GM21423 (cell line): Measurements from ENCODE around the gene EVL.
A peak's percentile ranks its signal among the peaks of the same experiment; 100 is the strongest.
"Not testable (repeated sequence)": the region's sequence is repeated elsewhere in the genome, so short reads cannot be mapped to it uniquely, and the experiment has no call there.

Experiments used
- ATAC-seq: cut with Tn5 transposase; IDR thresholded peaks from one replicate; pipeline ENCODE4 v1.9.1; 2021; ENCODE audit warnings: mild to moderate bottlenecking, moderate library complexity; ENCODE audit not compliant: unreplicated experiment

Gene EVL

DNA sequence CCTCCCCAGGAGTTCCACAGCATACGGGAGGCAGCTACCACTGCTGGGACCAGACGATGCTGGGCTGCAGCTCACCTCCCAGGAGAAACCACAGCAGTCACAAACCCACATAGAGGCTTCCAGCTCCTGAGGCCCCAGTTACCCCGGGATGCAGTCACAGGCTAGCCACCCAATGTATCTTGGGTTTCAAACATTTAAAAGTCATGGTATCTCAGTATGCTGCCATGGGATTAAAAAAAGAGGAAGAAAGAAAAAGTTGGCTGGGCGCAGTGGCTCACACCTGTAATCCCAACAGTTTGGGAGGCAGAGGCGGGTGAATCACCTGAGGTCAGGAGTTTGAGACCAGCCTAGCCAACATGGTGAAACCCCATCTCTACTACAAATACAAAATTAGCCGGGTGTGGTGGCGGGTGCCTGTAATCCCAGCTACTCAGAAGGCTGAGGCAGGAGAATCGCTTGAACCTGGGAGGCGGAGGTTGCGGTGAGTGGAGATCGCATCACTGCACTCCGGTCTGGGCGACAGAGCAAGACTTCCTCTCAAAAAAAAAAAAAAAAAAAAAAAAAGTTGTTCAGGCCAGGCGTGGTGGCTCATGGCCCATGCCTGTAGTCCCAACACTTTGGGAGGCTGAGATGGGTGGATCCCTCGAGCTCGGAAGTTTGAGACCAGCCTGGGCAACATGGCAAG lies 92.5 kb downstream of the EVL start:
- ATAC-seq: not testable (repeated sequence)

DNA sequence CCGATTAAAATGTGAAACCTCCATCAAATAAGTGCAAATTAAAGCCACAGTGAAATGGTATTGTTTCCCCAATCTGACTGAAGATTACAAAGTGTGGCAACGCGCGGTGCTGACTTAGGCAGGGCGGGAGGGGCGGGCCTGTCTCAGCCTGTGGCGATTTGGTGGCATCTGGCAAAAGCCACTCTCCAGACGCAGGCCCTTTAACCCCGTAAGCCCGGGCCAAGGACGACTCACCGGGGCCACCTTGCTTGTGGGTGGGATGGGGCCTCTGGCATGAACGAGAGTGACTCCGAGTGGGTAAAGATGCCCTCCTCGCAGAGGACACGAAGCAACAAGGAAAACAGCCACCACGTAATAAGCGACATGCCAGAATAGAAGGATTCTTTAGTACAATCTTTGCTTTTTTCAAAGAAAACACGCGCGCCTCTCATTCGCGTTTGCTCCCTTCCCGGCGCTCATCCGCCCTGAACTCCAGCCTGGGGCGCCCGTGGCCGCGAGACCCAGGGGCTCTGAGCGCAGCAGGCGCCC lies 93.4 kb downstream of the EVL start:
- no peak for ATAC-seq

DNA sequence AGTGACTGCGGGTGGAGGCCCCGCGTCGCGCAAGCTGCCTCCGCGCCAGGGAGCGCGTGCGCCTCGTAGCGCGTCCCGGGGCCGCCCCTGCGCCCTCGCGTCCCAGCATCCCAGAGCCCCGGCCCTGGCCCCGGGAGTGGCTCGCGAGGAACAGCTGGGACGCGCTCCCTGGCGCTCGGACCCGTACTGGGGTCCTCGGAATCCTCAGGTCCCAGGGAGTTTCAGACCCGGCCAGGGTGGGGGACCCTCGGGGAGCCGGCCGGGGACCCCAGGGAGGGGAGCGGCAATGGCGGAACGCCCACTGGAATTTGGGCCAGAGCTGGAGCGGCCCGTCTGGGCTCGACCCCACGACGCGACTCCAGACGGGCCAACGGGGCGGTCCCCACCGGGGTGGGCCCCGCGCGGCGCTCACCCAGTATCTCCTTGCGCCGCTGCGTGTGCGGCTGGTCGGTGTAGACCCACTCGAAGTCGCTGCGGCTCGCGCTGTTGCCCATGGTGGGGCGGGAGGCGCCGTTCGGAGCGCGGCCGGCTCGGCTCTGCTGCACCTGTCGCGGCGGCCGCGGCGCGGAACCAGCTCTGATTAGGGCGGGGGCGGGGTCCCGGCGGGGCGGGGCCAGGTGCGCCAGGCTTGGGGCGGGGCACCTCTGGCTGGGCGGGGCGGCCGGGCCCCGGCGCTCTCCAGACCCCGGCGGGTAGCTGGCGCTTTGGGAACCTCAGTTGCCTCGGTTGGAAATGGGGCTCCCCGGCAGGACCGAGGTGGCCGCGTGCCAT lies 94.1 kb downstream of the EVL start, which contains the start of gene DEGS2:
Gene DEGS2 (minus strand): TSS at position 552 of the 771 bp plus-strand sequence. CDS start 58 bp downstream, at position 494.
- peak; percentile 54 for ATAC-seq

DNA sequence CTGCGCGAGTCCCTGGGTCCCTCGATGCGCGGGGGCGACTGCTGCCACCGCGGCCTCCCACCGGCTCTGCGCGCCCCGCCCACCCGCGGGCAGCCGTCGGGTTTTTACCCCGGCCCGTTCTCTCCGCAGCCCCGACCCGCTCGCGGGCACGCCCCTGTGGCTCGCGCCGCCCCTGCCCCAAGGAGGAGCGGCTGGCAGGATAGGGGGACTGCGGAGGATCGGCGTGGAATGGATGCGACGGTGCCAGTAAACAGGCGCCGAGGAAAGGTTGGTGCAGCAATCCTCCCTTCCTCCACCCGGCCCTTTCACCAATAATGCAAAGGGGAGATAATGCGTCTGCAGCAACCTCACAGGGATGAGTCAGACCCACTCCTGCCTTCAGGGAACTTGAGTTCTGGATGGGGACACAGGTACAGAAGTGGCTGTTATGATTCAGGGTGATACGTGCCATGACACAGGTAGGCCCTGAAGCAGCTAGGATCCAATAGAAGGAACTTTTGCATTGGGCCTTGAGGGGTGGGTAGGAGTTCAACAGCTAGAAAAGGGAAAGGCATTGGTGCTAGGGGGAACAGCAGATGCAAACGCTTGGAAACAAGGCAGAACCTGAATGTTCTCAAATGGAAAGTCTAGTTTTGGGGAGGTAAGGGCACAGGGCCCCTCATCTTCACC lies 94.8 kb downstream of the EVL start:
- ATAC-seq: no peak

DNA sequence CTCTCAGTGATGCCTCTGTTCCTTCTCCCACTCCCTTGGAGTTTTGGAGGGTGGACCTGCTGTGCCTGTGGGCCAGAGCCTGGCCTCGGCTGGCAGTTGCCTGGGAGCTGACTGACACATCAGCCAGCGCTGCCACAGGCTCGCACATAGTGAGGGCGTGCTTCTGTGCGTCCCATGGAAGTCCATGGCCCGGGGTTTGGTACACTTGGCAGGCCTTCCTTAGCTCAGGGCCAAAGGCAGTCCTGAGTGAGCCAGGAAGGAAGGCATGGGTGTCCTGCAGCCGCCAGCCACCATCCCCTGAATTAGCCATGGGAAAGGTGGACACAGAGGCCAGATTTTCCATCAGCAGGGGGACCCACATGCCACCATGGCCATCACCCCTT lies 95.3 kb downstream of the EVL start:
- ATAC-seq: no peak

DNA sequence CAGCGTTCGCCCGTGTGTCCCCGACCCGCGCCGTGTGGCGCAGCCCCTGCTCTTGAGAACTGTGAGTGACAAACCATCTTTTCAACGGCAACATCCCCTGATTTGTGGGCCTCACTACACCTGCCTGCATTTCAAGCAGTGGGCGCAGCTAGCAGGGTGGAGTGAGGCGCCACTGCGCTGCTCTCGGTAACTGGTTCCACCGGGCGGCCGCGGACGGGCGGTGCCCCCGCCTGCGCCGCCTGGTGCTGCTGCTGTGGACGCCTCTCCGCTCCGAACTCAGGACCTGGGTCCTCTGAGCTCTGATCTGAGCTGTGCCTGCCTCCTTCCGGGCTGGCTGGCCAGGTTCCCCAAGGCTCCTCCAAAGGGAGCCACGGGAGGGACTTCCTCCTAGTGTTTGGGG lies 100.2 kb downstream of the EVL start:
- ATAC-seq: no peak

DNA sequence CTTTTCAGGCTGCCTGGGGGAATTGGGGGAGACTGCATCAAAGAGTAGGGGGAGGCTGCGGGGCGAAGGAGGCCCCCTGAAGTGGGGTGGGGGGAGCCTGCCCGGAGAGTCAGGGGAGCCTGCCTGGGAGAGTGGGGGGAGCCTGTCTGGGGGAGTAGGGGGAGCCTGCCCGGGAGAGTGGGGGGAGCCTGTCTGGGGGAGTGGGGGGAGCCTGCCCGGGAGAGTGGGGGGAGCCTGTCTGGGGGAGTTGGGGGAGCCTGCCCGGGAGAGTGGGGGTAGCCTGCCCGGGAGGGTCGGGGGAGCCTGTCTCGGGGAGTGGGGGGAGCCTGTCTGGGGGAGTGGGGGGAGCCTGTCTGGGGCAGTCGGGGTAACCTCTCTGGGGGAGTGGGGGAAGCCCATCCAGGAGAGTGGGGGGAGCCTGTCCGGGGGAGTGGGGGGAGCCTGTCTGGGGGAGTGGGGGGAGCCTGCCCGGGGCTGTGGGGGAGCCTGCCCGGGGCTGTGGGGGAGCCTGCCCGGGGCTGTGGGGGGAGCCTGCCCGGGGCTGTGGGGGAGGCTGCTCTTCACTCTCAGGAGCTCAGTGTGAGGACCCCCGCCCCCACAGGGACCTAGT lies 100.7 kb downstream of the EVL start:
- no peak for ATAC-seq

DNA sequence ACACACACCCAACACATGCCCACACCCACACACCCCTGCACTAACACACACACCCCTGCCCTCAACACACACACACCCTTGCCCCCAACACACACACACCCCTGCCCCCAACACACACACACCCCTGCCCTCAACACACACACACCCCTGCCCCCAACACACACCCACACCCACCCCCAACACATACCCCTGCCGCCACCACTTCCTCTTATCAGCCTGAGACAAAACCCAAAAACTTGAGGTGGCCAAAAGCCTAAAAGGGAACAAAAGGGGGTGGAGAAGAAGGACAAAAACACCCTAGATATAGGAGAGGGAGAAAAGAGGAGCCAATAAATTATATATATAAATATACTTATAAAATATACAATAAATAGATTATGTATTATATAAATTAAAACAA lies 103.3 kb downstream of the EVL start:
- no peak for ATAC-seq

DNA sequence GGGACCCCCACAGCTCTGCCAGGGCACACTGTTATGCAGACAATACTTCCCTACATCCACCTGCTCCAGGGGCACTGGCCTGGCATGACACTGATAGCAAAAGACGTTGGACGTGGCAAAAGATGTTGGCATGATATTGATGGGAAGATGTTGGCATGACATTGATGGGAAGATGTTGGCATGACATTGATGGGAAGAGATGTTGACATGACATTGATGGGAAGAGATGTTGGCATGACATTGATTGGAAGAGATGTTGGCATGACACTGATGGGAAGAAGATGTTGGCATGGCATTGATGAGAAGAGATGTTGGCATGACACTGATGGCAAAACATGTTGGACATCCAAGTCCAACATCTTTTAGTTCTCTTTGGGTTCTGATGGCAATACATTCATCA lies 105.7 kb downstream of the EVL start:
- no peak for ATAC-seq

DNA sequence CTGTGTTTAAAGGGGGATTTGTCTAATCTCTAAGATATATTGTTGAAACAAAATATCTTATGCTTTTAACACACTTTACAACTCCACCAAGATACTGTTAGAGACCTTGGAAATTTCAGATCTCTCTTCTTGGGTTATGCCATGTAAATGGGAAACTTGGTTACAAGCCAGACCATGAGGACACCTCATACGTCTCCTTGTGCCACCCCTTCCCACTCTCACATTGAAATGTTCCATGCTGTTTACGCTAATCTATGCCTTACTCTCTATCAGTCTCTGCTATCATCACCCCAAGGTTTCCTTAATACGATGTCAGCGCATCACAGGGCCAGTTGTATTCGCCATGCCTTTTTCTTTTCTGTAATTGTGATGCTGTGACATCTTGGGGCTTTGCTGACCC lies 107.6 kb downstream of the EVL start:
- no peak for ATAC-seq

DNA sequence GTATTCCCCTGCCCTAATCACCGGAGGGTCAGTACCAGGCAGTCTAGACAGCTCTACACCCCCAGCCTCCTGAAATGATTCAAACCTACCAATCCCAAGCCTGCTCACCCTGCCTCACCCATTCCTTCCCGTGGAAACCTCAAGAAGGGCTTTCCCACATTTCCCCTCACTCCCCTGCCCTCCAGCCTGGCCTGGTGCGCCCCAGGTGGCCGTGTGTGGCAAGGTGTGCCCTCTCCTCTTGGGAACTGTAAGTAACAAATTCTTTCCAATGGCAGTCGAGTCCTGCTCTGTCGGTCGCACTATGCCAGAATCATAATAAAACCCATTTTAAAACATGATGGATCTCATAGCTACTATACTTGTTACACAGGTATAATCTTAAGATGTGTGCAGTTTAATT lies 108.1 kb downstream of the EVL start:
- ATAC-seq: no peak

DNA sequence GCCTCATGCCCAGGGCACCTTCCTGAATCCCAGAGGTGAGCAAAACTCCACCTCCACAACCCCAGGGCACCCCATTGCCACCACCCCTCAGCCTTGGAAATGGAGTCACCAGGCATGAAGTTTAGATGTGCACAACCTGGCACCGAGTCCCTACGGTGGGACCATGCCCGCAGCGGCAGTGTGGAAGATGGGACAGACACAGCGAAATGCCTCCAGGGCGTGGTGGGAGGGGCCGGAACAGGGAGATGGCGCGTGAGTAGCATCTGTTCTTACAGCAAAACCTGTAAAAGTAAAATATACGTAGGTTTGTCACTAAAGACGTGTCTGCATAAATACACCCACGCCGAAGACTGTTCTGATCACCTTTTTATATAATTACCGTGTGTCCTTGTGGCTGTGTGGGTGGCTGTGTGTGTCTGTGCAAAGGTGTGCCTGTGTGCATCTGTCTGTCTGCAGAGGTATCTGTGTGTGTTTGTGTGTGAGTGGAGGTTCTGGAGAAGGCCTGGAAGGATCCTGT lies 111.6 kb downstream of the EVL start:
- ATAC-seq: no peak

DNA sequence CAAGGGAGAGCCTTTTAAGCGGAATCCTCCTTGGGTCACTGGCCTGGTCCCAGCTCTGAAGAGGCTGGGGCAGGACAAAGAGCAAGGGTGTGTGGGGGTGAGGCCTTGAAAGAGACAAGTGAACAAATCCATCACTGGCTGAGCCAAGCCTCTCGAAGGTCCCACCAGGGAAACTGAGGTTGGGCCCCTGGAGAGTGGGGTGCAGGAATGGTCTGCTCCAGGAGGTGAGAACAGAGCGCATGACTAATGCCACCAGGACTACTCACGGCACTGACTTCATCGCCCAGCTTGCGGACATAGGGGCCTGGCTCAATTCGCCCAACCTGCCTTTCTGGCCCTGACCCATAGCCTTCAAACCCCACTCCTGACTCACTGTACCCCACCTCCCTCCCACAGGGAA lies 113.5 kb downstream of the EVL start:
- ATAC-seq: no peak

DNA sequence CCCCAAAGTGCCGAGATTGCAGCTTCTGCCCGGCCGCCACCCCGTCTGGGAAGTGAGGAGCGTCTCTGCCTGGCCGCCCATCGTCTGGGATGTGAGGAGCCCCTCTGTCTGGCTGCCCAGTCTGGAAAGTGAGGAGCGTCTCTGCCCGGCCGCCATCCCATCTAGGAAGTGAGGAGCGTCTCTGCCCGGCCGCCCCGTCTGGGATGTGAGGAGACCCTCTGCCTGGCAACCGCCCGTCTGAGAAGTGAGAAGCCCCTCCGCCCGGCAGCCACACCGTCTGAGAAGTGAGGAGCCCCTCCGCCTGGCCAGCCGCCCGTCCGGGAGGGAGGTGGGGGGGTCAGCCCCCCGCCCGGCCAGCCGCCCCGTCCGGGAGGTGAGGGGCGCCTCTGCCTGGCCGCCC lies 115.4 kb downstream of the EVL start:
- ATAC-seq: not testable (repeated sequence)

DNA sequence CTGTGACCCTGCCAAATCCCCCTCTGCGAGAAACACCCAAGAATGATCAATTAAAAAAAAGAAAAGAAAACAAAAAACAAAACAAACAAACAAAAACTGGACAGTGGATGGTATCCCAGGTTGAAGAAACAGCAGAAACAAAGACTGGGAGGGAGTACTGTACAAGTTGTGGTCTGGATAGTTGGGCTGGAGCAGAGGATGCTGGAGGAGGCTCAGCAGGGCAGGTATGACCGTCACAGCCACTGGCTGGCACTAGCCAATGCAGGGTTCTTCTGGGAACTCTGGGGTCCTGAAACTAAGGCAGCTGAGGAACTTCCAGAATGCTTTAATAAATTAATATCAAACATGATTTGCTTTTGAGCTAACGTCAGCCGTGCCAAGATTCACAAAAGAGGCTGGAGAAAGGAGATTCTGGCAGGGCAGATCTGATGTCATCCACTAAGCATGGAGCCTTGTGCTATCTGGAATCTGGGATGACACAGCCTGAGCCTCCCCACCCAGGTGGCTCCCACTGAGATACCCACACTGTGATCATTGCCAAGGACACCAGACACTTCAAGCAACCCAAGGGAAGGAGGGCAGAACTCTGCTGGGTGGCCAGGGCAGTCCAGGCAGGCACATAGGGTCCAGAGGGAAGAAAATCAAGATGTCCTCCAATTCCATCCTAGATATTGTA lies 116.8 kb downstream of the EVL start:
- ATAC-seq: not testable (repeated sequence)

DNA sequence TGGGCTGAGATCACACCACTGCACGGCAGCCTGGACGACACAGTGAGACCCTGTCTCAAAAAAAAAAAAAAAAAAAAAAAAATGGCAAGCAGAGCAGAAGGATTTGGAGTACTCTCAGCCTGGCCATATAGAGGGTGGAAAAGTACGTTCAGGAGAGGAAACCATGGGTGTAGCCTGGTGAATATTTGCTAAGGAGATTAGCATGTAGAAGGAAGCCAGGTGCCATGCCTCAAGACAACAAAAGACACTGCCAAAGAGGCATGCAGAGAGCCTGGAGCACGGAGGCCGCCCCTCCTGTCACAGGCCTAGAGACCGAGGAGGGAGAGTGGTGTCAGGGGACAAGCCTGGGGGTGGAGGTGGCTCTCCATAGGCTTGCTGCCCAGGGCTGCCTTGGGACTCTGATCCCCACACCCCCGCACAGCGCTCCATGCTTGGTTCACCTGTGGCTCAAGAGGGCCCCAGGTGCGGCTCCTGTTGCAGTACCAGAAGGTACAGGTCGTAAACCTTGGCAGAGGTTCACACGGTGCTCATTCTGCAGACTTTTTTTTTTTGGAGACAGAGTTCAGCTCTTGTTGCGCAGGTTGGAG lies 122.1 kb downstream of the EVL start:
- ATAC-seq: no peak

DNA sequence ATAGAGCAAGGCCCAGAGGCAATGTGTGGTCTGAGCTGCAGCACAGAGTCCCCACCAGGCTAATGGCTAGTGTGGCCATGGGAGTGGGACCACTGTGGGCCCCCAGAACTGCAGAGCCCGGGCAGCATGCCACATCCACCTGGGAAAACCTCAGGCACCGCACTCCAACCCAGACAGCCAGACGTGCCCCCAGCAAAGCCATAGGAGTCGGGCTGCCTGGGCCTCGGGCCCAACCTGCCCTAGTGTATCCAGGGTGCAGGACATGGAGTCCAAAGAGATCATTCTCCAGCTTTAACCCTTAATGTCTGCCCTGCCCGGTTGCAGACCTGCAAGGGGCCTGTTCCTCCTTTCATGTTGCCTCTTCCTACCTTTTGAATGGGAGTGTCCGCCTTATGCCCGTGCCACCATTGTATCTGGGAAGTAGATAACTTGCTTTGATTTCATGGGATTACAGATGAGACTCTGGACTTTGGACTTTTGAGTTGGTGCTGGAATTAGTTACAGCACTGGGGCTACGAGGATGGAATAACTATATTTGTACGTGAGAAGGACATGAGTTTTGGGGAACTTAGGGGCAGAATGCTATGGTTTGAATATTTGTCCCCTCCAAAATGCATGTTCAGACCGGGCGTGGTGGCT lies 123.3 kb downstream of the EVL start:
- no peak for ATAC-seq

DNA sequence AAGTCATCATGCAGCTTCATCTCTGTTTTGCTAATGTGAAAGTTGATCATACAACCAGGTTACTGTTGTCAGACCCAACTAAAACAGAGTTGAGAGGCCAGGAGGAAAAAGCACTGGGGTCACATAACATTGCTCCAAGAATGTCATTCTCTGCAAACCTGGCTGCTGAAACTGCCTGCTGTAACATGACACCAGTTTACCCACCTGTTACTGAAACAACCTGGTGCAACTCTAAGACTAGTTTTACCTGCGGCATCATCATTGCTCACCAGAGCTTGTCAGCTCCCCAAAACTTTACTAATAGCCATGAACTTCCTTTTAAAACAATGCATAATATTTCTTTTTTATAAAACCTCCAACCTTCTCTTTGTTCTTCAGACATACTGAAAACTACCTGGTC lies 124.9 kb downstream of the EVL start:
- no peak for ATAC-seq

DNA sequence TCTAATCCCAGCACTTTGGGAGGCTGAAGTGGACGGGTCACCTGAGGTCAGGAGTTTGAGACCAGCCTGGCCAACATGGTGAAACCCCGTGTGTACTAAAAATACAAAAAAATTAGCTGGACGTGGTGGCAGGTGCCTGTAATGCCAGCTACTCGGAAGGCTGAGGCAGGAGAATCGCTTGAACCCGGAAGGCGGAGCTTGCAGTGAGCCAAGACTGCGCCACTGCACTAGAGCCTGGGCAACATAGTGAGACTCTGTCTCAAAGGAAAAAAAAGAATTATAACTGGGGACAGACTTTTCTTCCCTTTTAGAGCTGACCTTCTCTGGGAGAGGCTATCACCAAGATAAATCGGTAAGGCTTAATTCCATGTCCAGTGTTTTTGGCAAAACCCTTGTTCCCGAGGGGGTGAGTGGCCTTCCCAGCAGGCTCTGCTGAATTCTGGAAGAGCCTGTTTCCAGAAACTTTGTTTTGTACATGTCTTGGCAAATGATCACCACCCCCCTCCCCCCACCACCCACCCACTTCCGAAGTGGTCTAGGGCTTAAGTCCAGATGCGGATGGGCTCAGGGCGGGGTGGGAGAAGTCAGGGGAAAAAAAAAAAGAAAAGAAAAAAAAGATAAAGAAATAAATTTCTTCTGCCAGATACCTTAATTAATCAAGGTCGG lies 126.5 kb downstream of the EVL start:
- ATAC-seq: no peak
